Loucy (cell line): ENCODE results near the gene TCP10L.

Experiments used
- H2AFZ ChIP-seq: fragments of 200-600 bp; sonication (generic); 2 replicates; pipeline ENCODE4 v1.6.0; 2016; ENCODE audit warnings: antibody characterized with exemption, mild to moderate bottlenecking, low read length, moderate library complexity
- H3F3A ChIP-seq: fragments of 200-600 bp; 2 replicates; pipeline ENCODE4 v1.6.0; 2016; ENCODE audit warnings: antibody characterized with exemption, low read depth, mild to moderate bottlenecking
- H3K27me3 ChIP-seq: fragments of 200-600 bp; sonication (generic); 2 replicates; pipeline ENCODE4 v1.6.1; 2014; ENCODE audit warnings: low read length, mild to moderate bottlenecking; ENCODE audit not compliant: insufficient read depth, poor library complexity, severe bottlenecking
- H3K36me3 ChIP-seq: fragments of 200-600 bp; sonication (generic); 2 replicates; pipeline ENCODE4 v1.6.1; 2016; ENCODE audit warnings: low read length; ENCODE audit not compliant: insufficient read depth
- H3K4me1 ChIP-seq: fragments of 200-600 bp; sonication (generic); 2 replicates; pipeline ENCODE4 v1.5.1; 2014; ENCODE audit warnings: low read length, mild to moderate bottlenecking; ENCODE audit not compliant: insufficient read depth, poor library complexity, severe bottlenecking
- H3K4me2 ChIP-seq: fragments of 200-600 bp; sonication (generic); 2 replicates; pipeline ENCODE4 v1.6.0; 2014; ENCODE audit warnings: antibody characterized with exemption, low read length, low read depth, mild to moderate bottlenecking; ENCODE audit not compliant: poor library complexity, severe bottlenecking
- H3K4me3 ChIP-seq: fragments of 200-600 bp; sonication (generic); 2 replicates; pipeline ENCODE4 v1.5.1; 2014; ENCODE audit warnings: low read length, mild to moderate bottlenecking, mixed read lengths; ENCODE audit not compliant: poor library complexity, severe bottlenecking
- H3K79me2 ChIP-seq: fragments of 200-600 bp; sonication (generic); 2 replicates; pipeline ENCODE4 v1.6.1; 2014; ENCODE audit warnings: low read length; ENCODE audit not compliant: insufficient read depth
- H3K9ac ChIP-seq: fragments of 200-600 bp; sonication (generic); 2 replicates; pipeline ENCODE4 v1.6.0; 2014; ENCODE audit warnings: mild to moderate bottlenecking, low read depth, low read length, moderate library complexity; ENCODE audit not compliant: poor library complexity, severe bottlenecking
- H3K9me2 ChIP-seq: fragments of 200-600 bp; sonication (generic); replicated peaks from 2 replicates; pipeline ENCODE4 v1.6.1; 2016; ENCODE audit warnings: low read depth, low read length, mixed read lengths
- H3K9me3 ChIP-seq: fragments of 200-600 bp; sonication (generic); 2 replicates; pipeline ENCODE4 v1.6.1; 2014; ENCODE audit warnings: mild to moderate bottlenecking, antibody characterized with exemption, low read length, low read depth; ENCODE audit not compliant: insufficient read depth
- H4K20me1 ChIP-seq: fragments of 200-600 bp; sonication (generic); 2 replicates; pipeline ENCODE4 v1.6.0; 2014; ENCODE audit warnings: antibody characterized with exemption, low read length, mild to moderate bottlenecking; ENCODE audit not compliant: insufficient read depth, poor library complexity, severe bottlenecking
- EZH2phosphoT487 ChIP-seq: fragments of 200-600 bp; IDR thresholded peaks from 2 replicates; pipeline ENCODE4 v1.6.1; 2018; ENCODE audit warnings: antibody characterized with exemption, mild to moderate bottlenecking, moderate library complexity, borderline replicate concordance
- TF ChIP-seq, protein P1 (sequence below): fragments of 200-600 bp; sonication (generic); conservative IDR thresholded peaks from 2 replicates; pipeline ENCODE4 v1.5.1; 2014; ENCODE audit warnings: mild to moderate bottlenecking, antibody characterized with exemption, low read length

Gene TCP10L

DNA sequence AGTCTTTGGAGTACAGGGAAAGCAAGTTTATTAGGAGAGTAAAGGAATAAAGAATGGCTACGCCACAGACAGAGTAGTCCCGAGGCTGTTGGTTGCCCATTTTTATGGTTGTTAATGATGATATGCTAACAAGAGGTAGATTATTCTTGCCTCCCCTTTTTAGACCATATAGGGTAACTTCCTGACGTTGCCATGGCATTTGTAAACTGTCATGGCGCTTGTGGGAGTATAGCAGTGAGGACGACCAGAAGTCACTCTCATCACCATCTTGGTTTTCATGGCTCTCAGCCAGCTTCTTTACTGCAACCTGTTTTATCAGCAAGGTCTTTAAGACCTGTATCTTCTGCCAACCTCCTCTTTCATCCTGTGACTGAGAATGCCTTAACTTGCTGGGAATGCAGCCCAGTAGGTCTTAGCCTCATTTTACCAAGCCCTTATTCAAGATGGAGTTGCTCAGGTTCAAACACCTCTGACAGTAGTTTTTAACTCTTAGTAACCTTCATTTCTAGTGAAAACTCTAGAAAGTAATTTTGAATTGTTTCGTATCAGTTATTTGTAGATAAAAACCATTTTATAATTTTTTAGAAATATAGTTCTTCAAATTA is 26.2 kb downstream of the TCP10L start:
- H3K4me1 ChIP-seq = no peaks in the 10 kb centered on the region
- no peak overlapping the region for H2AFZ ChIP-seq
- H3K79me2 ChIP-seq = no peaks in the 10 kb centered on the region
- no peaks in the 10 kb centered on the region for H3K36me3 ChIP-seq
- no peaks in the 10 kb centered on the region for H3K9me3 ChIP-seq
- H3K27me3 ChIP-seq = no peaks in the 10 kb centered on the region
- H3K9ac ChIP-seq = no peak overlapping the region
- no peak overlapping the region for H3K4me3 ChIP-seq
- no peak overlapping the region for H3K4me2 ChIP-seq
- no peaks in the 10 kb centered on the region for H3F3A ChIP-seq
- no peaks in the 10 kb centered on the region for H3K9me2 ChIP-seq
- no peak for TF ChIP-seq EZH2phosphoT487
- TF ChIP-seq, protein P1, sequence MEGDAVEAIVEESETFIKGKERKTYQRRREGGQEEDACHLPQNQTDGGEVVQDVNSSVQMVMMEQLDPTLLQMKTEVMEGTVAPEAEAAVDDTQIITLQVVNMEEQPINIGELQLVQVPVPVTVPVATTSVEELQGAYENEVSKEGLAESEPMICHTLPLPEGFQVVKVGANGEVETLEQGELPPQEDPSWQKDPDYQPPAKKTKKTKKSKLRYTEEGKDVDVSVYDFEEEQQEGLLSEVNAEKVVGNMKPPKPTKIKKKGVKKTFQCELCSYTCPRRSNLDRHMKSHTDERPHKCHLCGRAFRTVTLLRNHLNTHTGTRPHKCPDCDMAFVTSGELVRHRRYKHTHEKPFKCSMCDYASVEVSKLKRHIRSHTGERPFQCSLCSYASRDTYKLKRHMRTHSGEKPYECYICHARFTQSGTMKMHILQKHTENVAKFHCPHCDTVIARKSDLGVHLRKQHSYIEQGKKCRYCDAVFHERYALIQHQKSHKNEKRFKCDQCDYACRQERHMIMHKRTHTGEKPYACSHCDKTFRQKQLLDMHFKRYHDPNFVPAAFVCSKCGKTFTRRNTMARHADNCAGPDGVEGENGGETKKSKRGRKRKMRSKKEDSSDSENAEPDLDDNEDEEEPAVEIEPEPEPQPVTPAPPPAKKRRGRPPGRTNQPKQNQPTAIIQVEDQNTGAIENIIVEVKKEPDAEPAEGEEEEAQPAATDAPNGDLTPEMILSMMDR = no peak
- H4K20me1 ChIP-seq = no peaks in the 10 kb centered on the region

DNA sequence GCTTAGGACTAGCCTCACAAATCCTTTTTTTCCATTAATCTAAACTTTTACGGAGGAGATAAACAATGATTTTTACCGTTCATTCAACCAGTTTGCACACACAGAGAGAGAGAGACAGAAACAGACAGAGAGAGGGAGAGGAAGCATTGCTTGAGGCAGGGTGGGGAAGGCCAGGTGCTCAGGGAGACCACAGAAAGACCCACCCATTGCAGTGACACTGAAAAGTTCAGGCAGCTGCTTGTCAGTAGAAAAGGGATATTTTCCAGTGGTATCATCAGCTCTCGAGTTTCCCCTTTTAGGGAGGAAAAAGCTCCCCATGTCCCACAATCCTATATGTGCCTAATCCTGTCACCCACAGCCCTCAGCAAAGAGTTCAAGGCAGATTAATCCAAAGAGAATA is 27.2 kb downstream of the TCP10L start:
- H3K79me2 ChIP-seq = no peaks in the 10 kb centered on the region
- H3F3A ChIP-seq = no peaks in the 10 kb centered on the region
- no peaks in the 10 kb centered on the region for H3K27me3 ChIP-seq
- no peak overlapping the region for H3K4me2 ChIP-seq
- no peak overlapping the region for H3K4me3 ChIP-seq
- no peaks in the 10 kb centered on the region for H3K9me3 ChIP-seq
- no peak overlapping the region for H3K9ac ChIP-seq
- H3K4me1 ChIP-seq = no peaks in the 10 kb centered on the region
- no peaks in the 10 kb centered on the region for H4K20me1 ChIP-seq
- no peak overlapping the region for H2AFZ ChIP-seq
- no peaks in the 10 kb centered on the region for H3K36me3 ChIP-seq
- TF ChIP-seq, protein P1 = no peak
- no peak for TF ChIP-seq EZH2phosphoT487
- no peaks in the 10 kb centered on the region for H3K9me2 ChIP-seq

DNA sequence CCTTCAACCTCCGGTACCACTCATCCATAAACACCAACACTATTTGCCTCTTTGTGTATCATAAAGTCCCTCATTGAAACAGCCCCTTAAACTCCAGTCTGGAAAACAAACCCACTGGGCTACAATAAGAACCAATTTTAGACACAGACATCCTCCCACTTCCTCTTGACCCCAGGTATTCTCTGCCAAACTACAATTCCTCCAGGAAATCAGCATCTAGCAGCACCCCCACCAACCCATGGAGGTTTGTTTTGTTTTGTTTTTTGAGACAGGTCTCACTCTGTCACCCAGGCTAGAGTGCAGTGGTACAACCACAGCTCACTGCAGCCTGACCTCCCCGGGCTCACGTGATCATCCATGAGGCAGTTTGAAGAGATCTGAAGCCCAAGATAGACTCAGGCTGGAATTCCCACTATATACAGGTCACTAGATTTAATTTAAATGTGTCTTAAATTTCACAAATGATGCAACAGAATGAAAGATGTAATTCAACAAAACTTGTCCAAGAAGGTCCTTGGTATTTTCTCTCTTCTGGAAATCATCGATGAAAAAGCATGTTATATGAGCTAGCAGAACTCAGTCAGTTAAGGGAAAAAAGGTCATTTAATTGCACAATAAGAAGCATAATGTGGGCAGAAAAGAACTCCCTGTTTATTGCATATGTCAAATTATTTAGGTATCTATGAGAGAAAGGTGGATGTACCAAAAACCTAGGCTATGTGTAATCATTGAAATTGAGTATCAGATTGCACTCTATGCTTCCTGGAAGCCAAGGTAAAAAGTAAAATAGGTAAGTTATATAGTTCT is 30.3 kb downstream of the TCP10L start:
- no peak overlapping the region for H3K9ac ChIP-seq
- no peaks in the 10 kb centered on the region for H4K20me1 ChIP-seq
- no peaks in the 10 kb centered on the region for H3K4me1 ChIP-seq
- H3K79me2 ChIP-seq = no peaks in the 10 kb centered on the region
- no peak overlapping the region for H3K4me2 ChIP-seq
- no peaks in the 10 kb centered on the region for H3F3A ChIP-seq
- H3K9me3 ChIP-seq = no peaks in the 10 kb centered on the region
- H2AFZ ChIP-seq = no peak overlapping the region
- no peak for TF ChIP-seq EZH2phosphoT487
- TF ChIP-seq, protein P1 = no peak
- no peaks in the 10 kb centered on the region for H3K9me2 ChIP-seq
- no peaks in the 10 kb centered on the region for H3K36me3 ChIP-seq
- H3K4me3 ChIP-seq = no peak overlapping the region
- H3K27me3 ChIP-seq = no peaks in the 10 kb centered on the region
